H1 (cell line): ENCODE data around the gene FAM53B. TPM values are rescaled to one million over a fixed set of nuclear protein-coding genes. Genes with fewer than 3 reads are reported as not detected.

Experiments
- CBX5 ChIP-seq: fragments of 300-800, 300-1000 bp; sonication (generic); IDR thresholded peaks from 2 replicates; pipeline ENCODE4 v1.7.1; 2016; ENCODE audit warnings: antibody characterized with exemption, low read length, low read depth
- CHD1 ChIP-seq: IDR thresholded peaks from 2 replicates; pipeline ENCODE4 v1.6.1; 2012; ENCODE audit warnings: low read depth, low read length, improper control_type of control experiment
- KDM5A ChIP-seq: fragments of 200-600 bp; IDR thresholded peaks from 2 replicates; pipeline ENCODE4 v1.7.1; 2012; ENCODE audit warnings: mild to moderate bottlenecking, low read length, inconsistent platforms, mixed read lengths
- NRF1 ChIP-seq: IDR thresholded peaks from 2 replicates; pipeline ENCODE4 v1.6.1; 2011; ENCODE audit warnings: mild to moderate bottlenecking, low read depth, low read length, improper control_type of control experiment
- PHF8 ChIP-seq: fragments of 200-600 bp; sonication (generic); conservative IDR thresholded peaks from 2 replicates; pipeline ENCODE4 v1.7.1; 2012; ENCODE audit warnings: low read depth, mild to moderate bottlenecking, inconsistent platforms, low read length, moderate library complexity
- SIN3A ChIP-seq, 2 experiments: IDR thresholded peaks in 1 of 2; conservative IDR thresholded peaks in 1 of 2; 2 replicates each; pipeline ENCODE4 v1.6.1; 2011 to 2012; ENCODE audit warnings: low read length in 2 of 2, improper control_type of control experiment in 1 of 2, low read depth in 1 of 2, mild to moderate bottlenecking in 1 of 2
- polyA plus RNA-seq, 7 experiments: library from polyadenylated mRNA; depleted of rRNA in 3 of 7; stranded (reverse) in 5 of 7; unstranded in 2 of 7; fragments of >200 nt in 5 of 7; fragments of 200-250 nt in 2 of 7; gene quantifications; 1 replicate in 5 of 7; 2 replicates in 1 of 7; 4 replicates in 1 of 7; pipeline versions ENCODE4 v1.2.1 to v1.2.3, GENCODE V29; 2011 to 2013; ENCODE audit warnings: missing spikeins in 2 of 7, mixed read lengths in 2 of 7
- total RNA-seq: library from RNA; stranded (reverse); fragmentation: NEBNext Ultra II Directional; extraction: Animal tissue kit (Norgen Biotek cat#: 25700); gene quantifications from 2 replicates; pipeline ENCODE4 v1.2.1, GENCODE V29; 2021
- TF ChIP-seq, protein P1 (sequence below): IDR thresholded peaks from 2 replicates; pipeline ENCODE4 v1.6.1; 2012; ENCODE audit warnings: inconsistent platforms
- TF ChIP-seq, protein P2 (sequence below), 3 experiments: IDR thresholded peaks; 1 replicate in 2 of 3; 2 replicates in 1 of 3; pipeline versions ENCODE4 v1.5.1 to v1.6.1; 2011; ENCODE audit warnings: low read length in 3 of 3, mild to moderate bottlenecking in 3 of 3, inconsistent platforms in 2 of 3, low read depth in 1 of 3, moderate library complexity in 1 of 3; ENCODE audit not compliant: insufficient read depth in 1 of 3; ENCODE audit errors: control extremely low read depth in 1 of 3
- TF ChIP-seq, protein P3 (sequence below): IDR thresholded peaks from 2 replicates; pipeline ENCODE4 v1.6.1; 2012; ENCODE audit warnings: inconsistent platforms
- TF ChIP-seq, protein P4 (sequence below): IDR thresholded peaks from 2 replicates; pipeline ENCODE4 v1.6.1; 2012; ENCODE audit warnings: low read length, inconsistent platforms

The FAM53B gene
- total and polyA plus RNA-seq, 2 of the 8 experiments (the other 6 are each of a cell fraction or from before 2014, with no cell fraction given): 5.3 to 14.4 TPM

DNA sequence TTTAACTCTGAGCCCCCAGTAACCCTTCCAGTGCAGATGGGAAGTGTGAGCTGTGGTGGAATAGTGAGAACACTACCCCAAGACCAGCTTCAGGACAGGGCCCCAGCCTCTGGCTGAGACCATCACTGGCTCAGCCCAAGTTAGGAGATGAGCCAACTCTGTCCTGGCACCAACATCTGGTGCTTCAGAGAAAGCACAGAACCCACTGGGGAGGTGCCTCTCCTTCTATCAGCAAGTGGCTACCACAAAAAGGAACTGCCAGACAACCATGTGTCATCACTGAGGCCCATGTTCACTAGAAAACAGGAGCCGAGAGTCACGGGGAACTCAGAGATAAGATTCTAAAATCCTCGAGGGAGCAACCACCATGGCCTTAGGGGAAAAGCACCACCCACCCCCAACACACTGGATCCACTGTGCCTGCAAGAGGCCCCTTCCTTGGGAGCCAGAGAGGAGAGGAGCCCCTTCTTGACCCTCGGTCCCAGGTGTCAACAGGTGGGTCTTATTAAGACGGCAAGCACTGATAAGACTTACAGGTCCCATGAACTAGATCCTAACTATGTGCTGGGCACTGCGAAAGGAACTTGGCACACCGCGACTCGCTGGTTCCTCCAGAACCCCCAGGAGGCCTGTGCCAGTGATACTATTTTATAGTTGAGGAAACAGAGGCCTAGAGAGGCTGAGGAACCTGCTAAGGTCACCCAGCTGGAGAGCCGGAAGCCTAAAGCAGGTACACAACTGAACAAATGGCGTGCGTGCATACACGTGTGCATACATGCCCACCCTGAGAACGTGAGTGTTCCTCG, 102.7 kb downstream of the FAM53B start (continued):
- TF ChIP-seq NRF1 (no peak), KDM5A (no peak), CBX5 (no peak), CHD1 (no peak), PHF8 (no peak), SIN3A (conservative IDR thresholded peaks at IDR 0.05 in 1 of 2, IDR thresholded peaks at IDR 0.05 in 1 of 2; ENCODE audit: low read depth in 1 of 2, low read length in 2 of 2) (no peak)
- TF ChIP-seq, protein P1, sequence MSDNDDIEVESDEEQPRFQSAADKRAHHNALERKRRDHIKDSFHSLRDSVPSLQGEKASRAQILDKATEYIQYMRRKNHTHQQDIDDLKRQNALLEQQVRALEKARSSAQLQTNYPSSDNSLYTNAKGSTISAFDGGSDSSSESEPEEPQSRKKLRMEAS: no peak
- TF ChIP-seq, protein P2, sequence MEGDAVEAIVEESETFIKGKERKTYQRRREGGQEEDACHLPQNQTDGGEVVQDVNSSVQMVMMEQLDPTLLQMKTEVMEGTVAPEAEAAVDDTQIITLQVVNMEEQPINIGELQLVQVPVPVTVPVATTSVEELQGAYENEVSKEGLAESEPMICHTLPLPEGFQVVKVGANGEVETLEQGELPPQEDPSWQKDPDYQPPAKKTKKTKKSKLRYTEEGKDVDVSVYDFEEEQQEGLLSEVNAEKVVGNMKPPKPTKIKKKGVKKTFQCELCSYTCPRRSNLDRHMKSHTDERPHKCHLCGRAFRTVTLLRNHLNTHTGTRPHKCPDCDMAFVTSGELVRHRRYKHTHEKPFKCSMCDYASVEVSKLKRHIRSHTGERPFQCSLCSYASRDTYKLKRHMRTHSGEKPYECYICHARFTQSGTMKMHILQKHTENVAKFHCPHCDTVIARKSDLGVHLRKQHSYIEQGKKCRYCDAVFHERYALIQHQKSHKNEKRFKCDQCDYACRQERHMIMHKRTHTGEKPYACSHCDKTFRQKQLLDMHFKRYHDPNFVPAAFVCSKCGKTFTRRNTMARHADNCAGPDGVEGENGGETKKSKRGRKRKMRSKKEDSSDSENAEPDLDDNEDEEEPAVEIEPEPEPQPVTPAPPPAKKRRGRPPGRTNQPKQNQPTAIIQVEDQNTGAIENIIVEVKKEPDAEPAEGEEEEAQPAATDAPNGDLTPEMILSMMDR (IDR thresholded peaks at IDR 0.05; ENCODE audit: control extremely low read depth in 1 of 3, insufficient read depth in 1 of 3, low read depth in 1 of 3, low read length in 3 of 3): no peak
- TF ChIP-seq, protein P3, sequence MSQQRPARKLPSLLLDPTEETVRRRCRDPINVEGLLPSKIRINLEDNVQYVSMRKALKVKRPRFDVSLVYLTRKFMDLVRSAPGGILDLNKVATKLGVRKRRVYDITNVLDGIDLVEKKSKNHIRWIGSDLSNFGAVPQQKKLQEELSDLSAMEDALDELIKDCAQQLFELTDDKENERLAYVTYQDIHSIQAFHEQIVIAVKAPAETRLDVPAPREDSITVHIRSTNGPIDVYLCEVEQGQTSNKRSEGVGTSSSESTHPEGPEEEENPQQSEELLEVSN: no peak
- TF ChIP-seq, protein P4, sequence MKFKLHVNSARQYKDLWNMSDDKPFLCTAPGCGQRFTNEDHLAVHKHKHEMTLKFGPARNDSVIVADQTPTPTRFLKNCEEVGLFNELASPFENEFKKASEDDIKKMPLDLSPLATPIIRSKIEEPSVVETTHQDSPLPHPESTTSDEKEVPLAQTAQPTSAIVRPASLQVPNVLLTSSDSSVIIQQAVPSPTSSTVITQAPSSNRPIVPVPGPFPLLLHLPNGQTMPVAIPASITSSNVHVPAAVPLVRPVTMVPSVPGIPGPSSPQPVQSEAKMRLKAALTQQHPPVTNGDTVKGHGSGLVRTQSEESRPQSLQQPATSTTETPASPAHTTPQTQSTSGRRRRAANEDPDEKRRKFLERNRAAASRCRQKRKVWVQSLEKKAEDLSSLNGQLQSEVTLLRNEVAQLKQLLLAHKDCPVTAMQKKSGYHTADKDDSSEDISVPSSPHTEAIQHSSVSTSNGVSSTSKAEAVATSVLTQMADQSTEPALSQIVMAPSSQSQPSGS: no peak
- TF ChIP-seq, all 59 proteins: peak for 0
